Hair follicle dermal papilla cell (primary cell): ENCODE data around the gene ID4. TPM values are rescaled to one million over a fixed set of nuclear protein-coding genes. Genes with fewer than 3 reads are reported as not detected.

ENCODE experiments used
- total RNA-seq: library from RNA; depleted of rRNA; stranded (reverse); fragments of >200 nt; gene quantifications from 2 replicates; pipeline ENCODE4 v1.2.3, GENCODE V29; 2012

ID4 gene
- total RNA-seq, result 10.2 and 11.1 TPM in 2 replicates

GRCh38 chr6:19836799-19837510 is at the start of gene ID4:
Gene ID4 (plus strand): TSS chr6:19837370. CDS start chr6:19837755, 385 bp downstream.

